Epithelial cell of esophagus (primary cell): ENCODE measurements around the gene ARNT2.

Experiments used
- DNase-seq: peaks from one replicate; pipeline ENCODE4 v3.0.0; 2010; ENCODE audit warnings: low read depth
- H3K4me3 ChIP-seq: 2 replicates; pipeline ENCODE4 v1.5.1; 2011; ENCODE audit warnings: mild to moderate bottlenecking, low read length, control low read depth
- TF ChIP-seq, protein P1 (sequence below): IDR thresholded peaks from 2 replicates; pipeline ENCODE4 v1.5.1; 2011; ENCODE audit warnings: low read depth, mild to moderate bottlenecking, low read length, control low read depth, inconsistent platforms; ENCODE audit not compliant: insufficient read depth; ENCODE audit errors: missing control alignments

ARNT2 gene

GRCh38 chr15:80395616-80396015 lies 8.6 kb upstream of the ARNT2 start:
- no peak overlapping the region for H3K4me3 ChIP-seq
- TF ChIP-seq, protein P1, sequence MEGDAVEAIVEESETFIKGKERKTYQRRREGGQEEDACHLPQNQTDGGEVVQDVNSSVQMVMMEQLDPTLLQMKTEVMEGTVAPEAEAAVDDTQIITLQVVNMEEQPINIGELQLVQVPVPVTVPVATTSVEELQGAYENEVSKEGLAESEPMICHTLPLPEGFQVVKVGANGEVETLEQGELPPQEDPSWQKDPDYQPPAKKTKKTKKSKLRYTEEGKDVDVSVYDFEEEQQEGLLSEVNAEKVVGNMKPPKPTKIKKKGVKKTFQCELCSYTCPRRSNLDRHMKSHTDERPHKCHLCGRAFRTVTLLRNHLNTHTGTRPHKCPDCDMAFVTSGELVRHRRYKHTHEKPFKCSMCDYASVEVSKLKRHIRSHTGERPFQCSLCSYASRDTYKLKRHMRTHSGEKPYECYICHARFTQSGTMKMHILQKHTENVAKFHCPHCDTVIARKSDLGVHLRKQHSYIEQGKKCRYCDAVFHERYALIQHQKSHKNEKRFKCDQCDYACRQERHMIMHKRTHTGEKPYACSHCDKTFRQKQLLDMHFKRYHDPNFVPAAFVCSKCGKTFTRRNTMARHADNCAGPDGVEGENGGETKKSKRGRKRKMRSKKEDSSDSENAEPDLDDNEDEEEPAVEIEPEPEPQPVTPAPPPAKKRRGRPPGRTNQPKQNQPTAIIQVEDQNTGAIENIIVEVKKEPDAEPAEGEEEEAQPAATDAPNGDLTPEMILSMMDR = no peak
- DNase-seq = no peak

- TF ChIP-seq, protein P1 = no peak
- no peak for DNase-seq
- no peak overlapping the region for H3K4me3 ChIP-seq
Observed at GRCh38 chr15:80396096-80396495, 8.1 kb upstream of the ARNT2 start.

DNA sequence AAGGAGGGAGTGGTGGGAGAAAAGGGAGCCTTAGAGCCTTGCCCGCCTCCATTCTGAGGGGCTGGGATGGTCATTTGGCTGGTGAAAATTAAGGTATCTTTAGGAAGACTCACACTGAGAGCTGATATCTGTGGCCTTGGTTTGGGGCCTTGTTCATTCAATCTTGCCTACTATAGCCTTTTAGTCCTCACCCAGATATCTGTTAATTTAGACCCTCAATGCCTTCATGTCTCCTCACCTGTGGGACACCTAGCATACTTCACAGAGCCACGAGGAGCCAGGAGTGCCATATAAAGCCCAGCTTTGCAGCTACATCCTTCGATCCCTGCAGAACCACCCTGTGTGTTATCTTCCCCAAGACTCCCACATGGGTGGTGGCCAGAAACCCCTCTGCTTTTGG lies 4.7 kb upstream of the ARNT2 start:
- no peak overlapping the region for H3K4me3 ChIP-seq
- DNase-seq = no peak
- TF ChIP-seq, protein P1 = no peak

GRCh38 chr15:80401456-80401855 lies 2.7 kb upstream of the ARNT2 start:
- H3K4me3 ChIP-seq = no peak overlapping the region
- no peak for DNase-seq
- TF ChIP-seq, protein P1 = no peak

DNA sequence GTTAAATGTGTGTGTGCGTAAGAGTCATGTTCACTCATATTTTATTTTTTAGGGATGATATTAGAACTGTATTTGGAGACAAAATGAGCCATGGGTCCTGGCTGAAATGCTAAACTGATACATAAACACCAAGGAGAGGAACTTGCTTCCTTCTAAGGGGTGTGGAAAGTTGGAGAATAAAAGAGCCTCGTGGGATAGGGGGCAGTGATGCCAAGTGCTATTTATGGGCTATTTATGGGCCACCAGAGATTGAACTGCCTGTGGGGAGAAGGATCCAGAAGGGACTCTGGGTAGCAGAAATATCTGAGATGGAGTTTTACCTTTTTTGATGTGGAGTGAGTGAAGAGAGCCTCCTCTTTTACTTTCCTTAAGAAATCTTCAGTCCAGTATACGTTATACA lies 1.8 kb upstream of the ARNT2 start:
- no peak overlapping the region for H3K4me3 ChIP-seq
- TF ChIP-seq, protein P1 = no peak
- no peak for DNase-seq

DNA sequence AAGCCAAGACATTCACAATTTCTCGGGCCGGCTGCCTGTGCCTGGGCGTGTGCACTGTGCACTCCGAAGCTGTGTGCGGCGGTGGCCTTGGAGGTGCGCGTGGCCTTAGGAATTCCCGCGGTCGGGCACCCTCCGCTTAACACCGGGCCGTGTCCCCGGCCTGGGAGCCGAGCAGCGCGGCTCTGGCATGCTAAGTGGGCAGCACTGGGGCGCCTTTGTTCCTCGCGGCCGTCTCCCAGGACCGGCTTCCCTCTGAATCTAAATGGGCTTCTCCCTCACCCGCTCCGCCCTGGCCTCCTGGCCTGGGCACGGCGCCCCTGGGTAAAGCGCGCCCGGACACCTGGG lies 498 bp upstream of the ARNT2 start:
- DNase-seq = no peak
- no peak overlapping the region for H3K4me3 ChIP-seq
- TF ChIP-seq, protein P1 = no peak

DNA sequence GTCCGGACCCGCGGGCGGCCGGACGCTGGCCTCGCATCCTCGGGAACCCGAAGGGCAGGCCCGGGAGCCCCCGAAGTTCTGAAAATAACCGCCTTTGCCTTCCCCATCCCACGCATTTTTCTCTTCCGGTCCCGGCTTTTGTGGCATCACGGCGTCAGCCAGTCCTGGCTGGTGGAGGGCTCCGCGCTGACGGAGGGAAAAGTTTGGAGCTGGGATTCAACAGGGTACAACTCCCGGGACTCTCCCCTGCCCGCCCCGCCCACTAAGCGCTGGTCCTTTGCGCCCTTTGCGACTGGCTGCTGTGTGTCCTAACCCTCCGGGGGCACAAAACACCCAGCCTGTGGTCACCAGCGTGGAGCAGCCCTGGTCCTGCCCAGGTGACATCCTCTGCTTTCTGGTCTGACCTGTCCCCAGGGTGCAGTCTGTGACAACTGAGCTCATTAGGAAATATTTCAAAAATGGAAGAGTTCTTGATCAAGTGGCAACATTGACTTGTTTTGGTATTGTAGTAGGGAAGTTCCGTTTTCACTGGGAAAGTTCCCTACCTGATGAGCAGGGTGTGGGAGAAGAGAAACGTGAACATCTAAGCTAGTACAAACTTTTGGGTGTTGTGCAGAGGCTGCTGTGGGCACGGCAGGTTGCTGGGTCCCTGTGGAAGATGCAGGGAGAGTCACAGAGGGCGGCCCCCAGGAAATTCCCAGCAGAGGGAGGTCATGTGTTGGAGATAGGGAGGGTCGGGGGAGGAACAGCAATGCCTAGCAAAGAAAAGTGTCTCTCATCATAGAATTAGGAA lies 775 bp downstream of the ARNT2 start:
- no peak for DNase-seq
- TF ChIP-seq, protein P1 = no peak
- no peak overlapping the region for H3K4me3 ChIP-seq
